SK-N-DZ (cell line): ENCODE data around the gene ALDOA.

Source experiments
- DNase-seq: peaks from one replicate; pipeline ENCODE4 v3.0.0-alpha.2; 2015; ENCODE audit warnings: low spot score

ALDOA gene

DNA sequence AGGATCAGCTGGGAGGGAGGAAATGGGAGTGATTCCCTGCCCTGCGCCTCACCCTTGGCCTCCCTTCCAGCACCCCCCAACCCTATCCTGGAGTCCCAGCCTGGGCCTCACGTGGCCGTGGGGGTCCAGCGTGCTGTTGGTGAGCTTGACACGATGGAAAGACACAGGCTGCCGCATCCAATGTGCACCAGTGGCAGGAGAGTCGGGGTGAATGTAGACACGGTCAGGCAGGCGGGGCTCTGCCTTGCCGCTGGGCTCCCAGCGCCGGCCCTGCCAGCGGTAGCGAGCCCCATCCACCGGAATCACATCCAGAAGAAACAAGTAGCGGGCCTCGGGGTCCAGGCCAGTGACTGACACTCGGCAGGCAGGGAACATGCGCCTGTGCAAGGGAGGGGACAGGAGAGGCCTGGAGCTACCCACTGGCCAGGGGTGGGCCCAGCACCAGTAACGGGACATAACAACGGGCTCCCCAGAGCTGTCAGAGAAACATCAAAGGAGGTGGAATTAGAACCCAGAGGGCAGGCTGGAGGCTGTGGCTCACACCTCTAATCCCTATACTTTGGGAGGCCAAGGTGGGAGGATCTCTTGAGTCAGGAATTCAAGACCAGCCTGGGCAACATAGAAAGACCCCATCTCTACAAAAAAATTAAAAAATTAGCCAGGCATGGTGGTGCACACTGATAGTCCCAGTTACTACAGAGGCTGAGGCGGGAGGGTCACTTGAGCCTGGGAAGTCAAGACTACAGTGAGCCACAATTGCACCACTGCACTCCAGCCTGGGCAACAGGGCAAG lies 23.5 kb downstream of the ALDOA start:
- DNase-seq = no peak

DNA sequence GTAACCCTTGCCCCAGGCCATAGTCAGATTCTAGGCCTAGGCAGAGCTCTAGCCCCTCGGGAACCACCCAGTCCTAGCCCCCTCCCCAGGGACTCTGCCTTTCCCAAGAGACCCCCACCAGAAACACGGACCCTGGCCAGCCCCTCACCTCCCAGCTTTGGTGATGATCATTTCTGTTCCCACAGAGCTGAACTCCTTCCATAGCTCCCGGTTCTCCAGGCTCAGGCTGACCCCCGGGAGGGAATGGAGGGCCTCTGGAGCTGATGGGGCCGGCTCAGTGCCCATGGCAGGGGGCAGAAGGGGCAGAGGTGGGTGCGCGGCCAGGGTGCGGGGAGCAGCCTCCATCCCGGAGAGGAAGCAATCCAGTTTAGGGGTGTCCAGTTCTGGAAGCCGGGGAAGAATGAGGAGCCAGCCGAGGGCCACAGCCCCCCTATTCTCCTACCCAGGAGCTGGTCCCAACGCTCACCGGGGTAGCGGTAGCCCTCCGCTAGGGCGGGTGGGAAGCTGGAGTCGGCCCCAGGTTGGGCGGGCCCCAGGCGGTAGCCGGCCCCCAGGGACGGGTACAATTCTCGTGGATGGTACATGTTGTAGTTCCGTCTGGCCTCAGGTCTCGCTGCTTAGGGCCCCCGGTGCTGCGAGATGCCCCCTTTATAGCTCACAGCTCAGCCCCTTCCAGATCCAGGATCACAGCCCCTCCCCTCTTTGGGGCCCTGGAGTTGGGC lies 25.2 kb downstream of the ALDOA start:
- no peak for DNase-seq

DNA sequence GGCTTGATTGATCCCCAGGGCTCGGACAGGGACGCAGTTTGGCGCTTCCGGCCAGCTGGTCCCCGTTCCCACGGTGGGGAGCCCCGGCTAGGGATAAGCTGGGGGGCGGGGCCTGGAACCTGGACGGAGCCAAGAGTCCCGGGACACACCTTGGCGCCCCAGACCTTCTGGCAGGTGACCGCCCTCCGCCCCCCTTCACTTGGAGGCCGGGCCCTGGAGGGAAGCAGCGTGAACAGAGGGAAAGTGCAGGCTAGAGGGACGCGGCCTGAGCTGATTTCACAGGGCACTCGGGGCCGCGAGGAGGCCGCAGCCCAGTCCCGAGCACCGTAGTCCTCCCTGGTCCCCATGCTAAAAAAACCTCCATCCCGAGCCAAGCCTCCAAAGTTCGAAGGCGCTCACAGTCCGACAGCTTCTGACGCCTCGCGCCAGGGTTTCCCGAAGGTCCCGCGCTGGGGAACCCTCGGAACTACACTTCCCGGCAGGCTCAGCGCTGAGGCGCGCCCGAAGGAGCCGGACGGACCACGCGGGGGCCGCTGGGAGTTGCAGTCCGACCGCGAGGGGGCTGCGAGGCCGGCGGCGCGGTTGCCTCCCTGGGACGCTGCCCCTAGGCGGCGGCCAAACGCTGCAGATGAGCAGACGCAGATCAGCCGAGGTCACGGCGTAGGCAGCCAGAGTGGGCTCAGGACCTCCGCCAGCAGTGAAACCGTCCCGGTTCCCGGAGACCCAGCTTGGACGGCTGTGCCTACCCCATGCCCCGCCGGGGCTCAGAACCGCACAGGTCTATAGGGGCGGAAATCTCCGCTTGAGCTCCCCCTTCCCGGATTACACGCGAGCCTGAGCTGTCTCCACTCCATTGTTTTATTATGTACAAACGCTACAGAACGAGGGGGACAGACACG lies 26.2 kb downstream of the ALDOA start, which contains the start of gene TBX6:
Gene TBX6 (minus strand): TSS at position 451 of the 899 bp plus-strand sequence. CDS start 731 bp downstream, outside the sequence.
- peak; percentile 91 for DNase-seq

DNA sequence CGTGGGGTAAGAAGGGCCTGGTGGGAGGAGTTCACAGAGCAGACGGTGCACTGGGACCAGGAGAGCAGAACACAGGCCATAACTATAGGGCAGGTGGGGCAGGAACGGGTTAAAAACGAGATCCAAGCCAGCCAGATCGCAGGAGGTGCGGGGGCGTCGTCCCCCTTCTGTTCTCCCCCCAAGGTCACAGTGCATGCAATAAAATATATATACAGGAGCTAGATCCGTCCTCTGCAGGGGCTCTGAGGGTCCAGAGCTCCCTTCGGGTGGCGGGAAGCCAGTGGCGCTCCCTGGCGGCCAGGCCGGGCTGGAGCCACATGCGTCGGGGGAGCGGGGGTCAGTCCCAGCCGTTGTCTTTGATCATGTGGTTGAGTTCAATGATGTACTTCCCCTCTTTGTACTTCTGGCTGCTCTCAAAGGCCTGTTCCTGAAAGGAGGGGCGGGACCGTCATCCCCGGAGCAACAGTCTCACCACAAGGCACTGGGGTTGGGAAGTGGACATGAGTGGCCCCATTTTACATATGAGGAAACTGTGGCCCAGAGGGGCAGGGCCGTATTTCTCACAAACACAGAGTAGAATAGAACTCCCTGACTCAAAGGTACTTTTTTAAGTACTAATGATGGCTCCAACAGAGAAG lies 26.9 kb downstream of the ALDOA start:
- DNase-seq = peak; percentile 89

DNA sequence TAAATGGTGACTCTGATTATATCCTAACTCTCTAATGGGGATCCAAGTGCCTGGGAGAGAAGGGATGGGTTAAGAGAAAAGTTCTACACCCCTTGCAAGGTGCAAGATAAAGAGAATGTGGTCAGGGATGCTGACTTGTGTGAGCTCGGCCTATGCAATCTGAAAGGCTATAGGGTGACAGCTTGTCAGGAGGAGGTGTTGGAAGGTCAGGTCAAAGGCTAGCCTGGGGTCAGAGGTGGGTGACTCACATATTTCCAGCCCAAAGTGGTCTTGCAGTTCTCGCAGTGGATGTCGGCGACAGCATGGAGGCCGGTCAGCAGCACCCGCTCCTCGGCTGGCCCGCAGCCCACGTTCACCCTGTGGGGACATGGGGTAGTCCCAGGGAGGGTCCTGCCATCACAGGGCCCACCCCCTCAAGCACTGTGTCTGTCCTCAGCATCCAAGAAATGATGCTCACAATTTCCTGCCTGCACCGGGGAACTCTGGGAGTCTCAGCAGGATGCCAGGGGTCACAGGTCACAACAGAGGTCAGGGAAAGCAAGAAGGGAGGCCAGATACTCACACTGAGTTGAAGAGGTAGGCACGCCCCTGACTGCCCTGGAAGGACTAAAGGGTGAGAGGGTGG lies 29.1 kb downstream of the ALDOA start:
- no peak for DNase-seq

DNA sequence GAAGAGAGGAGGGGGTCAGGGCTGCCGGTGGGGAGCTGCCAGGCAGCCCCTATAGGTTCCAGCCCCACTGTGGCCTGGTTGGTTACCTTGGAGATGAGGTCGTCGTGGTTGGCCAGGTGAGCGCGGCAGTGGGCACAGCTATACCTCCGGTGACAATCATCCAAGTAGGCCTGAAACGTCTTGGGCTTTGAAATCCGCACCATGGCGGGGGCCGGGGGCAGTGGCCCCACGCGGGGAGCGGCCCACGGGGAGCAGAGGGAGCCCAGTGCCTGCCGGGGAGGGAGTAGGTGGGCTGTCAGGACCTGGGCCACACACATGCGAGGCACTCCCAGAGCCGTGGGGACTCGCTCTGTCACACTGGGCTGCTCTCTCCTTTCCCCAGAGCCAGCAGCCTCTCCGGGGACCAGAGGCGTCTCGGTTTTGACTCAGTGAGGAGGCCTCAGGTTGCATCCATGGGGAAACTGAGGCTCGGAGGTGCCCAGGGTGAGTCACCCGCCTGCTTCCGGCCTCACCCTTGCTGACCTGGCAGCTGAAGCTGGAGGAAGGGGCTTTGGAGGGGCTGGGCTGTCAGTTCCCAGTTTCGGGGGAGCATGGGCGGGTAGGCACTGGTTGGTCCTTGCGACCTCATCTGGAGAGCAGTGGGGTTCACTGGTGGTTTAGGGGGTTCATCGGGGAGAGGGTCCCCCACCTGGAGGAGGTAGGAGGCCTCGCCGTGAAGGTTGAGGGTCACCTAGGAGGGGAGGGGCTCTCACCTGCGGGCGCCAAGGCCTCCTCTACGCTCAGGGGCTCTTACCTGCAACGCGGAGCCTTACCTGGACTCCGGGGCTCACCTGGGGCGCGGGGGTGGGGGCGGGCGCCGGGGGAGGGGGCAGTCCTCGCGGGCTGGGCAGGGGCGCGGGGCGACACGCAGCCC lies 29.9 kb downstream of the ALDOA start:
- DNase-seq = no peak

DNA sequence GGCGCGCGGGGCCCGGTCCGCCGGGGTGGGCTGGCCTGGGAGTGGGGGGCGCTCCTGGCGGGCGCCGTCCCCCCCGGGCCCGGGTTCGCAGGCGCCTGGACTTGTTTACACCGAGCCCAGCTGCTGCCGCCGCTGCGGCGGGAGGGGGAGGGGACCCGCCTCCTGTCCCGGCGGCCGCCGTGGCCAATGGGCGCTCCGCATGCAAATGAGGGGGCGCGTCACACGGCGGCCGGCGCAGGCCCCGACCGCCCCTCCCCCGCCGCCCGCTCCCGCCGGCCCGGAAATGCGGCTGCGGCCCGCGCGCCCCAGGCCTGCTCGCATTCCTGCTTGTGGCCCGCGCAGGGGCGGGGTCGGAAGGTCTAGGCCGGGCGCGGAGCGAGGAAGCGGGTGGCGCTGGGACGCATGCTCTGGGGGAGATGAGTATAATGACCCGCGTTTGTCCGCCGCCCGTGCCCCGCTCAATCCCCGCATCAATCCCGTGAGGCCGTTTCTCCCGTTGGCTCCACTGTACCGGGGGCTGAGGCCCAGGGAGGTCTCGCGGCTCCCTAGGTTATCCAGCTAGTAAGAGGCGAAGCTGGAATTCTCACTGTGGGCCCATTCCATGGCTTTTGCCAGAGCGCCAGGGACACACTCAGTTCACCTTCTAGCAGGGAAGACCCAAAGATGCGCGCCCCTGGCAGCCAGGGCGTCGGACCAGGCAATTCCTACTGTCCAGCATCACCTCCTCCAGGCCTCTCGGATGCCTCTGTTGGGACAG lies 30.7 kb downstream of the ALDOA start, which contains the start of gene YPEL3:
Gene YPEL3 (minus strand): TSS at position 109 of the 757 bp plus-strand sequence. CDS start 731 bp downstream, outside the sequence.
- peak; percentile 87 for DNase-seq

DNA sequence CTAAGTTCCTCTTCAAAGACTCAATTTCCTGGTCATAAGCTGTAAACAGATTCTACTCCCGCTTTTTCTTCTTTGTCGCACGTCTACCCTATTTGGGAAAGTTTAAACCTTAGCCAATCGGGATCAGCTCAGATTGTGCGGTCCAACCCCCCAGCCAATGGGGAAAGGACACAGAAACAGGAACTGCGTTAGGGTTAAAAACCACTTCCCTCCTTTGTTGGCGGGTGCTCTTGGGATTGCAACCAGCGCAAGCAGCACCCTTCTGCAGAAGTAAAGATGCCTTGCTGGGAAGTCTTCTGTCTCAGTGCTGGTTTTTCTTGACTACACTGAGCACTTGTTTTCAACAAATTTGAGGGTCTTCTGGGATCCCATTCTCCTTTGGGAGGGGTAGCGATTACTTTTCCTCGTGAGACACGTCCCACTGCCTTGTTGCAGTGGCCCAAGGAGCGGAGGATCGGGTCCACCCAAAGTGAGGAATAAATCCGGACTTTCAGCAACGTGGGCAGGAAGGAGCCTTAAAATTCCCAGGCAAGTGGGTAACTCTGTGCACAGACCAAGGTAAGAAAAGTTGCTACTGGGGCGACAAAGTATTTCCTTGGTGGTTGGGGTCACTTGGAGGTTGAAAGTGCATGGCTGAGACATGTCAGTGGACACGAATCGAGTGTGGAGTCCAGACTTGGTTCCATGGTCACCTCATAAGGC lies 31.5 kb downstream of the ALDOA start:
- DNase-seq = peak; percentile 37

DNA sequence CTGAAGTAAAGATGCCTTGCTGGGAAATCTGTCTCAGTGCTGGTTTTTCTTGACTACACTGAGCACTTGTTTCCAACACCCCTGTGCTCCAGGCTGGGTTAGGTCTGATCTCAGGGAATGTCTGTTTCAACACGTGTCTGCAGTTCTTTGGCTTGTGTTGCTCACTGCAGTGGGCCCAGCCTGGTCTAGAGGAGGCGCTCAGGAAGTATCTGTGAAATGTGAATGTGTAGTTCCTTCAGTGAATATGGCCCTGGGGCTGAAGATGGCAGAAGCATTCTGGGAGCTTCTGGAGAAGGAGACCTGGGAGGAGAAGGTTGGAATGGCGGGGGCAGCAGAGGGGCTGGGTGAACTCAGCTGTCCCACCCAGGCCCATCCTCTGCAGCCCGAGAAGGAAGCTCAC lies 38.5 kb downstream of the ALDOA start:
- DNase-seq = no peak

DNA sequence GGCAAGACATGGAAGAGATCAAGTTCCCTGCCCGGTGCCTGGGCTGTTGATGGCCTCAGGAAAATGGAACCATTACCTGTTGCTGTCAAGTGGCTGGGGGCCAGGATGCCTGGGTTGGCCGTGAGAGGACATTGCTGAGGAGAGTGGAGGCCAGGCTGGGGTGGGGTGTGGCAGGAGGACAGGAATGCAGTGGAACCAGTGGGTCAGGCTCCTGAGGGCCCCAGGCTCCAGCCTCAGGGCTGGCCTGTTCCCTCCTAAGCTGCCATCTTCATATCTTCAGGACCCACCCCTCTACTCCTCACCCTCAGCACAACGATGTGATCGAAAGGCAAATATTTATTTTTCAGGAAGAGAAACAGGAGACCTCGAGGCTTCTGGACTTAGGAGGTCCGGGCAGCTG lies 38.9 kb downstream of the ALDOA start:
- no peak for DNase-seq

DNA sequence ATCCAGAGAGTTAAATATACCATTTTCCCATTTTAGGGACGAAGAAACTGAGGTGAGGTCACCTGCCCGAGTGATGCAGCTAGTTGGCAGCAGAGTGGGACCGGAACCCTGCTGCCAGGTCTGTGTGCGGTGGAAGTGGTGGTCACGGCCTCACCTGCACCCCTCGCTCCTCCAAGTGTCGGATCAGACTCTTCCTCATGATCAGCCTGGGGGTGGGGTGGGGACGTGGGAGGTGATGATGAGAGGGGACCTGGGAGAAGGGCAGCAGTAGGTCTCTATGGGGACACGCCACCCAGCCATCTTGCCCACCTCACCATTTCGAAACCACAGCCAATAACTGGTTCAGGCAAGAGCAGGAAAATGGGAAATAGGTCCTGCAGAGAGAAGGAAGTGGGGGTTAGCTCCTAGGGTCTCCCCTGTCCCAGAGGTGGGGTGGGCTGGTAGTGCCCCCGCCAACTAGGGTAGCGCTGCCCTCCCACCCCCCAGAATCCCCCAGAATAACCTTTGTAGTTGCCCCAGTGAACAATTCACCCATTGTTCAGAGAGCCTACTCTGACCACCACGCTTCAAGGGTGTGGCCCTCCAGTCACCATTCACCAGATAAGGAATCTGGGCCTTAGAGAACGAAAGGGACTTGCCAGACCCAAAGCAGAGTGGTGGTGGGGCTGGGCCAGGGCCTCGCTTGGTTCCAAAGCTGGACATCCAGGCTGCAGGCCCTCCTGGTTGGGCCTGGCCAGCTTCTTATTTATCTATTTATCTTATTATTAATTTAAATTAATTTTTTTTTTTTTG lies 42.7 kb downstream of the ALDOA start:
- DNase-seq = no peak

DNA sequence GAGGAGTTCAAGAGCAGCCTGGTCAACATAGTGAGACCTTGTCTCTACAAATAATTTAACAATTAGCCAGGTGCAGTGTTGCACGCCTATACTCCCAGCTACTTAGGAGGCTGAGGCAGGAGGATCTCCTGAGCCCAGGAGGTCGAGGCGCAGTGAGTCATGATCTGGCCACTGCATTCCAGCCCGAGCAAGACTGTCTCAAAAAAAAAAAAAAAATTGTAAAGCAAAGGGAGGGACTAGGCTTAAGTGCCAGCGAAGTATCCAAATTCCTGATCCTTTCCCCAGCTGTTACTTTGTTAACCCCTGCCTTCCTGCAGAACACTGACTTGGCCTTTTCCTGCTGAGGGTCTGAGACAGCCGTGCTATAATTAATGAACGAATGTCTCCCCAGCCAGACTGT lies 45.1 kb downstream of the ALDOA start:
- DNase-seq = no peak

DNA sequence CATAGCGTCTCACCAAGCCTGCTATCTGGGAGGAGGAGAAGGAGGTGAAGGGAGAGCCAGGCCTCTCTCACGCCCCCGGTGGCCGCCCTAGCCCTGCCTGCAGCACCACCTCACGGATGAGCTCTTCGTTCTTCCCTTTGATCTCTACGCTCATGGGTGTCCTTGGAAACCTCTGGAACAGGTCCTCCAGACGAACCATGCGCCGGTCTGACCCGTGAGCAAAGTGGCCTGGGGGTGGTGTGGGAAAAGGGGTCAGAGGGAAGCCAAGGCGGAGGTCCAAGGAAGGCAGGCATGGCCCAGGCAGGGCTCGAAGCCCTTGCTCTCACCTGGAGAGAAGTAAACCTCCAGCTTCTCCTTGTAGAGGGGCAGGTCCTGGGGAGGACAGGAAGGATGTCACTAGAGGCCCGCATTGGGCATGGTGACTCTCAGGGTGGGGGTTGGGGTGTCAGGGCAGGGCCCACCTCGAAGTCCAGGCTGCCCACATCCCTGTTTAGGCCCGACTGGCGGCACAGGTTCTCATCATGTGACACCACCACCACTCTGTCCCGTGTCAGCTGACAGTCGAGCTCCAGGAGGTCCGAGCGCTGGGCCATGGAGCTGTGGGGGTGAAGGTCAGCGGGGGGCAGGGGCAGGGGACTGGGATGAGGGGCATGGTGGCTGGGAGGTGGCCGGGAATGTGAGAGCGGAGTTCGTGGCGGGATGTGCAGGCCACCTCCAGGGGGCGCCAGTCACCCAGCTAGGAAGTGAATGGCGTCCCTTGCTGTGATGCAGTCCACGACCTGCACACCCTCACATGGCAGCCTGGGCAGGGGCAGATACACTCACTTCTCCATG lies 46.9 kb downstream of the ALDOA start:
- no peak for DNase-seq

DNA sequence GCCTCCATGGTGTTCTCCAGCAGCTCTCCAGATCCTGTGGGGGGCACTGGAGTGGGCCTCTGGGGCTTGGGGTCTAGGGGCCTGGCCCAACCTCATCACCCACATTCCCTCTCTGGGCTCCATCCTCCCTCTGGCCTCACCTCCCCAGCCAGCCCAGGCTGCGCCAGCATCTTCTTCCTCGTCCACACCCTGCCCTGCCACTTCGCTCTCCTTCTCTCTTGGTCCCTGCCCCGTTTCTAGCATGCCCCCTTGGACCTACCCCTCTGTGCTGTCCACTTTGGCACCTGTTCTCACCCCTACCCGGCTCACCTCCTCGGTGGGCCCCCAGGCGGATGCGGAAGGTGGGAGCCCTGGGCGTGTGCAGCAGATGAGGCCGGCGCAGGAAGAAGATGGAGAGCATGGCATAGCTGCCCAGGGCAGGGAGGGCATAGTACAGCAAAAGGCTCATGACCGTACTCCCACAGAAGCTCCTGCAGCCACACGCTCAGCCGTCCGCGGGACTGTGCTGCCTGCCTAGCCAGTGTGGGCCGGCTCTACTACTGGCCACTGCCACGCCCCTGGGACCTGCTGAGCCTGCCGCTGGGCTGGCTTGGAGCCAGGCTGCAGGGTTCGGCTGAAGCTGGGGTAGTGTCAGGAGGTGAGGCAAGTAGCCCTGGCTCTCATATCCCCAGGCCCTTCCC lies 47.6 kb downstream of the ALDOA start, which contains the start of gene GDPD3:
Gene GDPD3 (minus strand): TSS at position 507 of the 680 bp plus-strand sequence. CDS start 59 bp downstream, at position 448.
- DNase-seq = no peak

DNA sequence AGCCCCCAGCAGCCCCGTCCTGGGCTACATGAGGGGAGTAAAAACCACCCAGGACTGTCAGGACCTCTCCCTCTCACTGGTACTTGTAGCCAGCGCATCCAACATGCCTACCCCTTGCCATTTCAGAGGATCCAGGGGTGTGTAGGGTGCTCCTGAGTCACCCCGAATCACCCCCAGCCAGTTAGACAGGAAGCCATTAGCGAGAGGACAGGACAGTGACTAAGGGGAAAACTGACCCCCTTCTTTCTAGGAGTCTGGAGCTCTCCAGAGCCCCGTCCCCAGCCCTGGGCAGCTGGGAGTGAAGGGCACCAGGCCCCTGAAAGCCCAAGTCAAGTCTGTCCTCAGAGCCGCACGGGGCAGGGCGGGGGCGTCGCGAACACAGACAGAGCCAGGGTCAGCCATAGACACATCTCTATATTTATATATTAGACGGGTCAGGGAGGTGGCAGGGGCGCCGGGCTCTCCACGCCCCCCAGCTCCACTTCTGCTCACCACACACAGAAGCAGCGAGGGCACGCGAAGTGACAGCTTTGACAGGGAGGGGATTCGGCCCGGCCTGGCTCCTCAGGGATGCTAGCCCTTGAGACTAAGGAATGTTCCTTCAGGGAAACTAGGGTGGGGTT lies 48.3 kb downstream of the ALDOA start:
- no peak for DNase-seq
